H1 (cell line): Measurements from ENCODE around the gene RAB11FIP3. TPM values are rescaled to one million over a fixed set of nuclear protein-coding genes. Genes with fewer than 3 reads are reported as not detected.

ENCODE experiments used
- CTCF ChIA-PET: fragments of 300-600 bp; sonication (Branson Sonifier 250); formaldehyde crosslinking; loops from one replicate; lab custom pipeline; 2021; ENCODE audit not compliant: partially characterized antibody; lab: Charles Lee
- POLR2A ChIA-PET: fragments of 300-600 bp; sonication (Branson Sonifier 250); formaldehyde crosslinking; loops from one replicate; lab custom pipeline; 2021; ENCODE audit warnings: inconsistent platforms; ENCODE audit not compliant: partially characterized antibody; lab: Charles Lee
- DNase-seq, 2 experiments: peaks; one replicate each; pipeline versions ENCODE4 v3.0.0 to v3.0.0-alpha.2; 2010 to 2022; ENCODE audit warnings: low spot score in 2 of 2, low read depth in 1 of 2, mixed read lengths in 1 of 2
- FAIRE-seq: peaks from 2 replicates; lab custom pipeline; 2011; peaks lifted over from hg19 to GRCh38; lab: Jason Lieb, UNC
- H2AFZ ChIP-seq: 2 replicates; pipeline ENCODE4 v1.8.1; 2012; ENCODE audit warnings: low read length, inconsistent platforms
- H2AK5ac ChIP-seq: 2 replicates; pipeline ENCODE4 v1.6.1; 2013; ENCODE audit warnings: low read depth, low read length
- H2BK120ac ChIP-seq: replicated peaks from 2 replicates; pipeline ENCODE3; 2013; ENCODE audit warnings: low read depth, low read length, inconsistent platforms
- H2BK12ac ChIP-seq: 2 replicates; pipeline ENCODE4 v1.6.1; 2013; ENCODE audit warnings: low read depth, low read length
- H2BK15ac ChIP-seq: 2 replicates; pipeline ENCODE4 v1.6.1; 2013; ENCODE audit warnings: low read length
- H2BK20ac ChIP-seq: 2 replicates; pipeline ENCODE4 v1.6.1; 2013; ENCODE audit warnings: low read length
- H2BK5ac ChIP-seq: 2 replicates; pipeline ENCODE4 v1.6.1; 2013; ENCODE audit warnings: low read depth, low read length
- H3K14ac ChIP-seq: 2 replicates; pipeline ENCODE4 v1.6.1; 2013; ENCODE audit warnings: inconsistent platforms; ENCODE audit not compliant: insufficient read length
- H3K18ac ChIP-seq: 2 replicates; pipeline ENCODE4 v1.6.1; 2013; ENCODE audit warnings: low read length; ENCODE audit errors: extremely low read depth
- H3K23ac ChIP-seq: 2 replicates; pipeline ENCODE4 v1.6.1; 2013; ENCODE audit warnings: inconsistent platforms; ENCODE audit not compliant: insufficient read length
- H3K23me2 ChIP-seq: 2 replicates; pipeline ENCODE4 v1.6.1; 2013; ENCODE audit warnings: low read depth, low read length
- H3K27ac ChIP-seq: 2 replicates; pipeline ENCODE4 v1.6.1; 2011; ENCODE audit warnings: low read depth, low read length, inconsistent platforms
- H3K27me3 ChIP-seq, 4 experiments: replicated peaks in 1 of 4; 1 replicate in 1 of 4; 2 replicates in 3 of 4; pipeline versions ENCODE4 v1.6.1 to v1.8.1; 2011 to 2013; ENCODE audit warnings: low read length in 3 of 4, mild to moderate bottlenecking in 3 of 4, inconsistent platforms in 2 of 4, mixed read lengths in 2 of 4, moderate library complexity in 1 of 4; ENCODE audit not compliant: control insufficient read depth in 3 of 4, insufficient read depth in 3 of 4; ENCODE audit errors: extremely low read depth in 1 of 4
- H3K36me3 ChIP-seq, 4 experiments: 2 replicates each; pipeline versions ENCODE4 v1.6.1 to v1.8.1; 2011 to 2013; ENCODE audit warnings: mild to moderate bottlenecking in 4 of 4, low read length in 3 of 4, moderate library complexity in 2 of 4, control low read depth in 1 of 4, inconsistent platforms in 1 of 4; ENCODE audit not compliant: insufficient read depth in 4 of 4, control insufficient read depth in 2 of 4
- H3K4ac ChIP-seq: replicated peaks from 2 replicates; pipeline ENCODE3; 2013; ENCODE audit warnings: low read length, low read depth, mixed read lengths, inconsistent platforms; ENCODE audit not compliant: insufficient read length
- H3K4me1 ChIP-seq, 4 experiments: replicated peaks in 1 of 4; 1 replicate in 1 of 4; 2 replicates in 3 of 4; pipeline versions ENCODE4 v1.6.1 to v1.8.1; 2011 to 2013; ENCODE audit warnings: low read length in 3 of 4, inconsistent platforms in 2 of 4, mixed read lengths in 1 of 4; ENCODE audit not compliant: insufficient read depth in 4 of 4, control insufficient read depth in 3 of 4
- H3K4me2 ChIP-seq, 2 experiments: 2 replicates each; pipeline versions ENCODE4 v1.6.1 to v1.8.1; 2011 to 2013; ENCODE audit warnings: low read depth in 2 of 2, low read length in 2 of 2, control low read depth in 1 of 2, inconsistent platforms in 1 of 2, mild to moderate bottlenecking in 1 of 2; ENCODE audit not compliant: insufficient read depth in 1 of 2
- H3K4me3 ChIP-seq, 4 experiments: fragments of 200-600, 300-600 bp in 1 of 4; sonication (generic), shearing (Covaris generic), sonication (Bioruptor Twin) in 1 of 4; 2 replicates each; pipeline versions ENCODE4 v1.5.1 to v1.8.1; 2011 to 2016; ENCODE audit warnings: low read length in 4 of 4, low read depth in 3 of 4, control low read depth in 2 of 4, inconsistent platforms in 2 of 4, mild to moderate bottlenecking in 2 of 4, mixed read lengths in 1 of 4, moderate library complexity in 1 of 4; ENCODE audit not compliant: insufficient read depth in 2 of 4; ENCODE audit errors: extremely low read depth in 1 of 4
- H3K56ac ChIP-seq: replicated peaks from 2 replicates; pipeline ENCODE3; 2013; ENCODE audit warnings: low read depth, mild to moderate bottlenecking, mixed read lengths, low read length, inconsistent platforms; ENCODE audit not compliant: insufficient read length
- H3K79me1 ChIP-seq: 2 replicates; pipeline ENCODE4 v1.6.1; 2013; ENCODE audit warnings: low read depth, low read length, control low read depth
- H3K79me2 ChIP-seq, 2 experiments: 2 replicates each; pipeline versions ENCODE4 v1.6.1 to v1.8.1; 2012 to 2013; ENCODE audit warnings: low read length in 2 of 2, mild to moderate bottlenecking in 2 of 2, inconsistent platforms in 1 of 2; ENCODE audit not compliant: insufficient read depth in 2 of 2, control insufficient read depth in 1 of 2
- H3K9ac ChIP-seq, 4 experiments: replicated peaks in 1 of 4; 1 replicate in 1 of 4; 2 replicates in 3 of 4; pipeline versions ENCODE4 v1.6.1 to v1.8.1; 2011 to 2013; ENCODE audit warnings: low read depth in 3 of 4, low read length in 3 of 4, control low read depth in 2 of 4, mild to moderate bottlenecking in 2 of 4, moderate library complexity in 2 of 4, inconsistent platforms in 1 of 4; ENCODE audit errors: extremely low read depth in 1 of 4
- H3K9me3 ChIP-seq, 2 experiments: 2 replicates each; pipeline versions ENCODE4 v1.6.1 to v1.8.1; 2012 to 2013; ENCODE audit warnings: mild to moderate bottlenecking in 2 of 2, moderate library complexity in 2 of 2, control low read depth in 1 of 2, inconsistent platforms in 1 of 2, low read depth in 1 of 2, low read length in 1 of 2, mixed read lengths in 1 of 2; ENCODE audit not compliant: insufficient read depth in 2 of 2
- H4K20me1 ChIP-seq, 2 experiments: replicated peaks in 1 of 2; 2 replicates each; pipeline versions ENCODE3 to v1.8.1; 2011 to 2013; ENCODE audit warnings: inconsistent platforms in 2 of 2, low read length in 2 of 2, mild to moderate bottlenecking in 1 of 2; ENCODE audit not compliant: insufficient read depth in 2 of 2, control insufficient read depth in 1 of 2
- H4K5ac ChIP-seq: 2 replicates; pipeline ENCODE4 v1.6.1; 2013; ENCODE audit warnings: low read length, low read depth, mixed read lengths, inconsistent platforms; ENCODE audit not compliant: insufficient read length
- H4K8ac ChIP-seq: 2 replicates; pipeline ENCODE4 v1.8.0; 2013; ENCODE audit warnings: mild to moderate bottlenecking, moderate library complexity, low read length, inconsistent platforms; ENCODE audit not compliant: insufficient read depth; ENCODE audit errors: extremely low read depth
- H4K91ac ChIP-seq: replicated peaks from 2 replicates; pipeline ENCODE3; 2013; ENCODE audit warnings: low read length, mixed read lengths, inconsistent platforms; ENCODE audit not compliant: insufficient read length
- ASH2L ChIP-seq: fragments of 200-600, 300-600 bp; sonication (generic); IDR thresholded peaks from one replicate; pipeline ENCODE4 v1.7.1; 2017; ENCODE audit warnings: low read length
- EP300 ChIP-seq, 2 experiments: IDR thresholded peaks; 1 replicate in 1 of 2; 2 replicates in 1 of 2; pipeline ENCODE4 v1.6.1; 2011 to 2012; ENCODE audit warnings: low read depth in 2 of 2, low read length in 2 of 2, mild to moderate bottlenecking in 2 of 2, borderline replicate concordance in 1 of 2, inconsistent platforms in 1 of 2, moderate library complexity in 1 of 2
- JUN ChIP-seq: IDR thresholded peaks from 2 replicates; pipeline ENCODE4 v1.6.1; 2011; ENCODE audit warnings: low read depth, mild to moderate bottlenecking, improper control_type of control experiment, low read length
- POLR2A ChIP-seq, 2 experiments: IDR thresholded peaks; 1 replicate in 1 of 2; 2 replicates in 1 of 2; pipeline ENCODE4 v1.6.1; 2011; ENCODE audit warnings: low read depth in 2 of 2, low read length in 2 of 2, mild to moderate bottlenecking in 2 of 2; ENCODE audit errors: control extremely low read depth in 1 of 2
- RBBP5 ChIP-seq: IDR thresholded peaks from 2 replicates; pipeline ENCODE4 v1.7.1; 2012; ENCODE audit warnings: low read depth, mild to moderate bottlenecking, inconsistent platforms, low read length, moderate library complexity, borderline replicate concordance
- SAP30 ChIP-seq: fragments of 300-600 bp; sonication (generic); IDR thresholded peaks from 2 replicates; pipeline ENCODE4 v1.7.1; 2012; ENCODE audit warnings: low read length, moderate library complexity, mild to moderate bottlenecking, inconsistent platforms; ENCODE audit not compliant: insufficient read depth, insufficient replicate concordance
- TEAD4 ChIP-seq: IDR thresholded peaks from 2 replicates; pipeline ENCODE4 v1.6.1; 2012; ENCODE audit warnings: low read depth, low read length, inconsistent platforms, mixed read lengths
- WGBS, 2 experiments: shearing (Covaris generic) in 1 of 2; methylation state at CpG; one replicate each; pipeline versions ENCODE4 v1.1.6 to v1.1.7; 2013 to 2015; ENCODE audit warnings: low lambda C conversion rate in 2 of 2, mixed read lengths in 2 of 2, inconsistent platforms in 1 of 2, low coverage in 1 of 2, missing lambda C conversion rate in 1 of 2; ENCODE audit not compliant: insufficient replicate concordance in 2 of 2, insufficient coverage in 1 of 2, insufficient read length in 1 of 2; ENCODE audit errors: extremely low coverage in 1 of 2, missing lambda C conversion rate in 1 of 2; 5-methylcytosine and 5-hydroxymethylcytosine counted together
- polyA plus RNA-seq, 7 experiments: library from polyadenylated mRNA; depleted of rRNA in 3 of 7; stranded (reverse) in 5 of 7; unstranded in 2 of 7; fragments of >200 nt in 5 of 7; fragments of 200-250 nt in 2 of 7; gene quantifications; 1 replicate in 5 of 7; 2 replicates in 1 of 7; 4 replicates in 1 of 7; pipeline versions ENCODE4 v1.2.1 to v1.2.3, GENCODE V29; 2011 to 2013; ENCODE audit warnings: missing spikeins in 2 of 7, mixed read lengths in 2 of 7
- total RNA-seq: library from RNA; stranded (reverse); fragmentation: NEBNext Ultra II Directional; extraction: Animal tissue kit (Norgen Biotek cat#: 25700); gene quantifications from 2 replicates; pipeline ENCODE4 v1.2.1, GENCODE V29; 2021

RAB11FIP3 gene
- total and polyA plus RNA-seq, 2 of the 8 experiments (the other 6 are each of a cell fraction or from before 2014, with no cell fraction given): 9.3 to 35.2 TPM

GRCh38 chr16:512802-513201 lies 87.4 kb downstream of the RAB11FIP3 start:
- Histone ChIP-seq H3K4ac (no peak overlapping the region), H3K27ac (no peak overlapping the region), H2BK5ac (no peak overlapping the region), H4K5ac (no peak overlapping the region), H3K14ac (no peak overlapping the region), H2AFZ (no peak overlapping the region), H3K79me2 (no peaks in the 10 kb centered on the region), H2BK120ac (no peak overlapping the region), H2AK5ac (no peak overlapping the region)
- CTCF ChIA-PET: interaction anchor here (0.7 to 1.9 kb wide), 7 partner anchors 12 to 86 kb away, joined by 3 to 5 read pairs (median 3); no protein-coding TSS in a partner anchor
- DNase-seq: no peak
- TF ChIP-seq SAP30 (no peak), RBBP5 (no peak), TEAD4 (no peak), JUN (no peak), ASH2L (no peak), EP300 (IDR thresholded peaks at IDR 0.05; ENCODE audit: borderline replicate concordance in 1 of 2, low read depth in 2 of 2, low read length in 2 of 2) (no peak), POLR2A (IDR thresholded peaks at IDR 0.05; ENCODE audit: control extremely low read depth in 1 of 2, low read depth in 2 of 2, low read length in 2 of 2) (no peak)
- TF ChIP-seq, all 59 proteins: peak for 0
- Histone ChIP-seq H3K23ac (no peak overlapping the region), H2BK12ac (no peak overlapping the region), H3K9ac (no peak overlapping the region), H2BK20ac (no peak overlapping the region), H3K36me3 (peaks cover 2 to 8% (median 3%) of the 10 kb centered on the region in 4 experiments; a peak in 5 of 8 replicates), H3K9me3 (no peaks in the 10 kb centered on the region), H3K4me2 (no peak overlapping the region), H3K27me3 (no peaks in the 10 kb centered on the region), H4K8ac (no peak overlapping the region), H3K4me3 (no peak overlapping the region), H2BK15ac (no peak overlapping the region), H4K91ac (no peak overlapping the region), H3K4me1 (no peaks in the 10 kb centered on the region; a peak in 1 of 7 replicates), H3K18ac (no peak overlapping the region), H3K23me2 (no peaks in the 10 kb centered on the region), H4K20me1 (no peaks in the 10 kb centered on the region), H3K79me1 (no peaks in the 10 kb centered on the region), H3K56ac (no peak overlapping the region)
- WGBS, 2 experiments: 93% methylated on average over 6 of the region's 6 CpGs; no CpG with 5 or more reads in 1 of the 2 experiments
- POLR2A ChIA-PET: interaction anchor here (0.6 kb wide), 1 partner anchor 38 kb away, joined by 3 read pairs; no protein-coding TSS in a partner anchor
- no peak for FAIRE-seq
